ENCODE data around the gene SCAF1.

Gene SCAF1

DNA sequence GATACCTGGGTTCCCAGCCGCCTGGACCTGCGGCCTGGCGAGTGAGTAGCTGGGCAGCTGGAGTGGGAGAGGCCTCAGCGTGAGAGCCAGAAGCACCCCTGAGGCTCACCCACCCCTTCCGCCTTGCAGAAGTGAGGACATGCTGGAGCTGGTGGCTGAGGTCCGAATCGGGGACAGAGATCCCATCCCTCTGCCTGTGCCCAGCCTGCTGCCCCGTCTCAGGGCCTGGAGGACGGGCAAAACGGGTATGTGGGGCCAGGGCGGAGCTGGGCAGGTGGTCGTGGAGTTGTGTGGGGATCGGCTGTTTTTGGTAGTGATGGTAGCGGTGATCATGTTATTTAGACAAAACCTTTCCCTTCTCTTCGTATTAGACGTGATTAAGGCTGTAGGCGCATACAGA lies 4.6 kb downstream of the SCAF1 start:
- no peak for DNase-seq (ENCODE audit: low spot score)

DNA sequence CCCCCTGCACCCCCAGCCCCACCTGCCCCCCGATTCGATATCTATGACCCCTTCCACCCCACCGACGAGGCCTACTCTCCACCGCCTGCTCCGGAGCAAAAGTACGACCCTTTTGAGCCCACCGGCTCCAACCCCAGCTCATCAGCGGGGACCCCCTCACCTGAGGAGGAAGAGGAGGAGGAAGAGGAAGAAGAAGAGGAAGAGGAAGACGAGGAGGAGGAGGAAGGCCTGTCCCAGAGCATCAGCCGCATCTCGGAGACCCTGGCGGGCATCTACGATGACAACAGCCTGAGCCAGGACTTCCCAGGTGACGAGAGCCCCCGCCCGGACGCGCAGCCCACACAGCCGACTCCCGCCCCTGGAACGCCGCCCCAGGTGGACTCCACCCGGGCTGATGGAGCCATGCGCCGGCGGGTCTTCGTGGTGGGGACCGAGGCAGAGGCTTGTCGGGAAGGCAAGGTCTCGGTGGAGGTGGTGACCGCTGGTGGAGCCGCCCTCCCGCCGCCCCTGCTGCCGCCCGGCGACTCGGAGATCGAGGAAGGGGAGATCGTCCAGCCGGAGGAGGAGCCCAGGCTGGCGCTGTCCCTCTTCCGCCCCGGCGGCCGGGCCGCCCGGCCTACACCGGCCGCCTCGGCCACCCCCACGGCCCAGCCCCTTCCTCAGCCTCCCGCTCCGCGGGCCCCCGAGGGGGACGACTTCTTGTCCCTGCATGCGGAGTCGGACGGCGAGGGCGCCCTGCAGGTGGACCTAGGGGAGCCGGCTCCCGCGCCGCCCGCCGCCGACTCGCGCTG lies 9.2 kb downstream of the SCAF1 start:
- no peak for DNase-seq (ENCODE audit: low spot score)

DNA sequence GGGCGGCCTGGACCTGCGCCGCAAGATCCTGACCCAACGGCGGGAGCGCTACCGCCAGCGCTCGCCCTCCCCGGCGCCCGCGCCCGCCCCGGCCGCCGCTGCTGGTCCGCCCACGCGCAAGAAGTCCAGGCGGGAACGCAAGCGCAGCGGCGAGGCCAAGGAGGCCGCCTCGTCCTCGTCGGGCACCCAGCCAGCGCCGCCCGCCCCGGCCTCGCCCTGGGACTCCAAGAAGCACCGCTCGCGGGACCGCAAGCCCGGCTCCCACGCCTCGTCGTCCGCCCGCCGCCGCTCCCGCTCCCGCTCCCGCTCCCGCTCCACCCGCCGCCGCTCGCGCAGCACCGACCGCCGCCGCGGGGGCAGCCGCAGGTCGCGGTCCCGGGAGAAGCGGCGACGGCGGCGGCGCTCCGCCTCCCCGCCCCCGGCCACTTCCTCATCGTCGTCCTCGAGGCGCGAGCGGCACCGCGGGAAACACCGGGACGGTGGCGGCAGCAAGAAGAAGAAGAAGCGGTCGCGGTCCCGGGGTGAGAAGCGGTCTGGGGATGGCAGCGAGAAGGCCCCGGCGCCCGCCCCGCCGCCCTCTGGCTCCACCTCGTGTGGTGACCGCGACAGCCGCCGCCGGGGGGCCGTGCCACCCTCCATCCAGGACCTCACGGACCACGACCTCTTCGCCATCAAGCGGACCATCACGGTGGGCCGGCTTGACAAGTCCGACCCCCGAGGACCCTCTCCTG lies 10.0 kb downstream of the SCAF1 start:
- no peak for DNase-seq (ENCODE audit: low spot score)

GRCh38 chr19:49652551-49653465 lies 10.8 kb downstream of the SCAF1 start:
- DNase-seq (ENCODE audit: low spot score), result no peak

- no peak for DNase-seq (ENCODE audit: low spot score)
Measured at GRCh38 chr19:49653466-49653806, 11.4 kb downstream of the SCAF1 start.

DNA sequence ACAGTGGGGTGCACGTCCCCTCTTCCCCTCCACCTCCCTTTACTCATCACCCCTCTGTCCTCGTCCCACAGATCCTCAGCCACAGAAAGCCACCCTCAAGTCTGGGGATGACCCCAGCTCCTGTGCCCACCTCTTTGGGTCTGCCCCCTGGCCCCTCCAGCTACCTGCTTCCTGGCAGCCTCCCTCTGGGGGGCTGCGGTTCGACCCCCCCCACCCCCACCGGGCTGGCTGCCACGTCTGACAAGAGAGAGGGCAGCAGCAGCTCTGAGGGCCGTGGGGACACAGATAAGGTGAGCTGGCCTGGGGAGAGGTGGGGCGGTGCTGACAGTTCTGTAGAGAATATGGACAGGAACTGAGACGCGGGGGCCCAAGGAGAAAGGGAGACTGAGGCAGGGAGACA lies 12.6 kb downstream of the SCAF1 start:
- DNase-seq (ENCODE audit: low spot score), result no peak

GRCh38 chr19:49655570-49656455 lies 13.8 kb downstream of the SCAF1 start:
- no peak for DNase-seq (ENCODE audit: low spot score)

DNA sequence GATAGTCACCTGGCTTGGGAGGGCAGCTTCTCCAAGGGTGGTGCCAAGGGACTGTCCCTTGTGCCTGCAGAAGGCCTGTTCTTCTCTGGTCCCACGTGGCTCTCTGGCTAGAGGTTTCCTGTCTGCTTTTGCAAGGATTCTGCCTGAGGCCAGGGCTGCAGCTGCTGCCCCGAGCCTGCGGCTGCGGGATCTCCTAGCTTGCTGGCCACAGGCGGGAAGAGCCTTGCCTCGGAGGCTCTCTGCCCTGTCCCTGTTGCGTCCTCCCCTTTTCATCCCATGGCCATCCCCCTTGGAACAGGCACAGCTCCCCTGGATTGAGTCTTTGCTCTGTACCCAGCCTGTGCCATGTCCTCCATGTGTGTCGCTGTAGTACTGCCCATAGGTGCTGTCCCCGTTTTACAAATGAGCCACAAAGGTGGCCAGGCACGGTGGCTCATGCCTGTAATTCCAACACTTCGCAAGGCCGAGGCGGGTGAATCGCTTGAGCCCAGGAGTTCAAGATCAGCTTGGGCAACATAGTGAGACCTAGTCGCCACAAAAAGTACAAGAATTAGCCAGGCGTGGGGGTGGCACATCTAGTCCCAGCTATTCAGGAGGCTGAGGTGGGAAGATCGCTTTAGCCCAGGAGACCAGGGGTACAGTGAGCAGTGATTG lies 14.6 kb downstream of the SCAF1 start:
- no peak for DNase-seq (ENCODE audit: low spot score)

GRCh38 chr19:49657493-49658138 lies 15.6 kb downstream of the SCAF1 start:
- DNase-seq (ENCODE audit: low spot score), result no peak

DNA sequence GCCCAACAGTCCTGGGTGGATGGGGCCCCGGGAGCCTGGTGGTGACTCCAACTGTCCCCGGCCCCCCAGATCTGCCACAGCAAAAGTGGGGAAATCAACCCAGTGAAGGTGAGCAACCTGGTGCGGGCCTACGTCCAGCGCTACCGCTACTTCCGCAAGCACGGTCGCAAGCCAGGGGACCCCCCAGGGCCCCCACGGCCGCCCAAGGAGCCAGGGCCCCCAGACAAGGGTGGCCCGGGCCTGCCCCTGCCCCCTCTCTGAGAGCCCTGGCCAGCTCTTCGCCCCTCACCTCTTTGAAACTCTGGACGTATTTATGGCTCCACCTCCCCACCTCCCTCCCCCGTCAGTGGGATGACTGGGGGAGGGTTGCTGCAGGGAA lies 16.1 kb downstream of the SCAF1 start:
- DNase-seq (ENCODE audit: low spot score), result no peak

GRCh38 chr19:49658566-49659442 lies 16.8 kb downstream of the SCAF1 start:
- no peak for DNase-seq (ENCODE audit: low spot score)

DNA sequence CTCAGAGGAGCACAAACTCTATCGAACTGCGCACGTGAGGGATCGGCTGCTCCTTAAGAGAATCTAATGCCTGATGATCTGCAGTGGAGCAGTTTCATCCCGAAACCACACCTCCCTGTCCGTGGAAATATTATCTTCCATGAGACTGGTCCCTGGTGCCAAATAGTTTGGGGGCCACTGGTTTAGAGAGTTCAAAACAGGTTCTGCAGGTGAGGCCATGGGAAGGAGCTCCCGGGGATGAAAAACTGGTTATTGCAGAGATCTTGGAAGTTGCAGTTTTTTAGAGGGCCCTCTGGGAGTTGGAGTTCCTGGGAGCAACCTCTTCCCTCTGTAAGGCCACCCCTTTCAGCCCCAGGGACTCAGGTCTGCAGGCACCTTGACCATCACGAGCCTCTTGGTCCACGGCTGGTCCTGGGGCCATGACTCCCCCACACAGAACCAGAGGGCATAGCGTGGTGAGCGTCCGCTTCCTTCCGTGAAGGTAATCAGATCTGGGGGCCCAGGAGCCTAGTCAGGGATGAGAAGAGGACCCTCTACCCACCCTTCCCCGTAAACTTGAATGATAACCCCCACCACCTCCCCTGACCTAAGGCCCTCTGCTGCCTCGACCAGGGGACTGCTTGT lies 18.4 kb downstream of the SCAF1 start:
- DNase-seq (ENCODE audit: low spot score), result no peak

- no peak for DNase-seq (ENCODE audit: low spot score)
Measured at GRCh38 chr19:49662011-49662410, 20.0 kb downstream of the SCAF1 start.

DNA sequence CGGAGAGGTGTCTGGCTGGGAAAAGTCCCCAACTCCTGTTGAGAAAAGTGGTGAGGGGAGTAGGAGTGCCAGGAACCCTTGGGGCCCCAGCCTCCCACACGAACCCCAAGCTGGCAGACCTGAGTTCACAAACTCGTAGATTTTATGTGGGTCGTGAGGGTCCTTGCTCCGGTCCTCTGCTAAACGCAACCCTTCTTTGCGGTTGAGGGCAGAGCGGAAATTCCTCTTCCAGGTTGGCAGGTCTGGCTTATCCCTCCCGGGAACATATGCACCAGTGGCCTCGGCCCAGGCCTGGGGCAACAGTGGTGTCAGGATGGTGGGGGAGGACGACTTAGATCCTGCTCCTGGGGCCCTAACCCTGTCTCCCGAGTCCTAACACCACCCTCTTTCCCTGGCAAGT lies 21.2 kb downstream of the SCAF1 start:
- DNase-seq (ENCODE audit: low spot score), result no peak

DNA sequence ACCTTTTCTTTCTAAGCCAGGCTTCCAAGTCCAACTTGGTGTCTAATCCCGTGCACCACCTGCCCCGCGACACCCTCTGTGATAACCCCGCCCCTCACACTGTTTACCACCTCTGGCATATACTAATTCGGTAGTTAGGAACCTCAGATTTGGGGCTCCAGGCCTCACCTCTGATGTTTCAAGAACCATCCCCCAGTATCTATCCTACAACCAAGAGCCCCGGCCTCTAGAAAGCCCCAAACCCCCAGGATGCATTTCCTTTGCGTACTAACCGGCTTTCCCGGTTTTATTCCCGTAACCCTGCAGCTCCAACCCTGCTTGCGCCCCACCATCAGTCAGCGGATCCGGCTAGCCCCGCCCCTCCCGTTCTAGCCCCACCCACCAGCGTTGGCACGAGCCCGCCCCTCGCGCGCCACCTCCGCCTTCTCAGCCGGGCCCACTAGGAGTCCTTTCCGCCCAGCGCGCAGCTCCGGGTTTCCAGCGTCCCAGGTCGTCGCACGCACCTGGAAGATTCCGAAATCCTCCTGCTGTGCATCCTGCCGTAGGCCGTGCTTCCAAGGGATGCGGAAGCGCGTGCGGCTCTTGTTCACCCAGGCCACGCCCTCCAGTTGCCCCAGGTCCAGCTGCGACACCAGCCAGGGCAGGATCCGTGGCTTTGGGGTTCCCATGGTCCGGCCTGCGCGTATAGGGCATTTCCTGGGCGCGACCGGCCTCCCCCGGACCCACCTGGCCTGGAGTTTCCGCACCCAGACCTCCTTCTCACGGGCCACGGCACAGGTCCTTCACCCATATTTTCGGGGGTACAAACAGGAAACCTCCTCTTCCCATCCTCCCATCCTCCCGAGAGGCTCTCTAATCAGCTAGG lies 22.4 kb downstream of the SCAF1 start:
- DNase-seq (ENCODE audit: low spot score), result peak; percentile 93

- no peak for DNase-seq (ENCODE audit: low spot score)
Measured at GRCh38 chr19:49665036-49665350, 23.0 kb downstream of the SCAF1 start.

DNA sequence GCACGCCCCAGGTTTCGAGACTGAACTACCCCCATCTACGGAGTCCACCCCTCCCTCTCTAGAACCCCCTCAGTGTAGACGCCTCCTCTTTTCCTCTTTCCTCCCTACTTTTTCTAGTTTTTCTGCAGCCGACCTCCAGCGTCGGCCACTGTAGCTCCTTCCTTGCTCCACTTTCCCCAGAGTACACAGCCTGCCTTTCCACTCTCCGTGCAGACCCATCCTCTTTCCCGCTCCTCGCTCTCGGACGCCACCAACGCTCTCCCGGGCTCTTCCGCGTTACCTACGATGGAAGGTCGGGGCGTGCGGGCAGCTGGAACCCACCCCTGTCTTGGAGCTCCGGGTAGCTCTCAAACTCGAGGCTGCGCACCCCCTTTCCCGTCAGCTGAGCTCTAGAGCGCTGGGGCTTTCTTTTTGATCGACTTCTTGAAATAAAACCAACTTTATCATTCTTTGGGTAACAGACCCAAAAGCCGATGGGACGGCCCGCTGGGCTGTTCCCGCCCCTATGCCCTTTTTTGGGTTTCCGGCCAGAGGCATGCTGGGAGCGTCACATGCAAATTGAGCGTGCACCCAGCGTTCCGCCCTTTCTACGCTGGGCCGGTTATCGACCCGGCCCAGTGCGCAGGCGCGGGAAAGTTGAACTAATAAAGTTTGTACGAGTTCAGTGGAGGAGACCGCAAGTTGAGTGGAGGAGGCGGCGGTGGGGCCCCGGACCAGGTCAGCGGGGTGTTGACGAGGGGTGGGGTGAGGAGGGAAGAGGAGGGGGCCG lies 23.5 kb downstream of the SCAF1 start, which contains the start of the genes BCL2L12 and IRF3:
TSS of gene BCL2L12 (plus strand) at position 583 of the 769 bp plus-strand sequence. CDS start 760 bp downstream, outside the sequence.
TSS of gene IRF3 (minus strand) at position 507 of the 769 bp plus-strand sequence. CDS start 1,019 bp downstream, outside the sequence.
- DNase-seq (ENCODE audit: low spot score), result peak; percentile 99

All from hepatic stellate cell (primary cell).